Effector memory CD4-positive, alpha-beta T cell (primary cell): Measurements from ENCODE around the gene TM4SF20.

Experiments
- DNase-seq, 3 donors: peaks; one replicate each; pipeline ENCODE4 v3.0.0-alpha.2; 2020
- H3K27ac ChIP-seq: 2 replicates; pipeline ENCODE4 v1.7.0; 2013; ENCODE audit warnings: mild to moderate bottlenecking, low read length, moderate library complexity; ENCODE audit not compliant: insufficient read depth, poor library complexity, severe bottlenecking
- H3K27me3 ChIP-seq: replicated peaks from 2 replicates; pipeline ENCODE4 v1.7.0; 2013; ENCODE audit warnings: mild to moderate bottlenecking, low read length; ENCODE audit not compliant: insufficient read depth, control insufficient read depth, poor library complexity, severe bottlenecking
- H3K36me3 ChIP-seq: 2 replicates; pipeline ENCODE4 v1.7.0; 2013; ENCODE audit warnings: mild to moderate bottlenecking, low read length, moderate library complexity; ENCODE audit not compliant: control insufficient read depth, insufficient read depth
- H3K4me1 ChIP-seq: 2 replicates; pipeline ENCODE4 v1.7.0; 2013; ENCODE audit warnings: low read length, mild to moderate bottlenecking; ENCODE audit not compliant: control insufficient read depth, insufficient read depth, poor library complexity, severe bottlenecking
- H3K4me3 ChIP-seq: 2 replicates; pipeline ENCODE4 v1.7.0; 2013; ENCODE audit warnings: low read length, low read depth, mild to moderate bottlenecking; ENCODE audit not compliant: insufficient read depth, poor library complexity, severe bottlenecking
- H3K9me3 ChIP-seq: 2 replicates; pipeline ENCODE4 v1.7.0; 2013; ENCODE audit warnings: mild to moderate bottlenecking, low read length, moderate library complexity; ENCODE audit not compliant: control insufficient read depth
- total RNA-seq, 3 donors: gene quantifications; one replicate each; lab custom pipeline; 2026; lab: John Stamatoyannopoulos, UW

The TM4SF20 gene, protein sequence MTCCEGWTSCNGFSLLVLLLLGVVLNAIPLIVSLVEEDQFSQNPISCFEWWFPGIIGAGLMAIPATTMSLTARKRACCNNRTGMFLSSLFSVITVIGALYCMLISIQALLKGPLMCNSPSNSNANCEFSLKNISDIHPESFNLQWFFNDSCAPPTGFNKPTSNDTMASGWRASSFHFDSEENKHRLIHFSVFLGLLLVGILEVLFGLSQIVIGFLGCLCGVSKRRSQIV
- total RNA-seq, result 0 reads per million in 3 donors

DNA sequence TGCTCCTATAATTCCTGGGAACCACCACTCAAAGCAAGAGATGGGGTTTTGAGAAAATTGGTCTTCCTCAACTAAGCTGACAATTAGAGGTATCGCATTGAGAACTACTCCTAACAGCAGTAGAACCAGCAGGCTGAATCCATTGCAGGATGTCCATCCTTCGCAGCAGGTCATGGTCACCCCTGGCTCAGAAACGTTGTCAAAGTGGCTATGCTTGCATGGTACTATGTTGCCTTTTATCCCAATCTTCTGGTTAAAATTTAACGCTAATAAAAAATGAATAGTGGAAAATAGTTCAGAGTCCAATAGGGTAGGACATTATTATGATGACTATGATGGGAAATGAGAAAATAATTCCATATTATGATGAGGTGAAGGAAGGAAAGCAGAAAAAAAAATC is at the start of gene TM4SF20:
TSS of gene TM4SF20 (minus strand) at position 212 of the 400 bp plus-strand sequence. CDS start at position 174, 38 bp downstream.
- DNase-seq, result no peak
- no peaks in the 10 kb centered on the region for H3K4me1 ChIP-seq
- H3K9me3 ChIP-seq, result no peaks in the 10 kb centered on the region
- no peaks in the 10 kb centered on the region for H3K27me3 ChIP-seq
- no peaks in the 10 kb centered on the region for H3K36me3 ChIP-seq
- H3K4me3 ChIP-seq, result no peak within 1 kb of the TSS
- no peak within 1 kb of the TSS for H3K27ac ChIP-seq

DNA sequence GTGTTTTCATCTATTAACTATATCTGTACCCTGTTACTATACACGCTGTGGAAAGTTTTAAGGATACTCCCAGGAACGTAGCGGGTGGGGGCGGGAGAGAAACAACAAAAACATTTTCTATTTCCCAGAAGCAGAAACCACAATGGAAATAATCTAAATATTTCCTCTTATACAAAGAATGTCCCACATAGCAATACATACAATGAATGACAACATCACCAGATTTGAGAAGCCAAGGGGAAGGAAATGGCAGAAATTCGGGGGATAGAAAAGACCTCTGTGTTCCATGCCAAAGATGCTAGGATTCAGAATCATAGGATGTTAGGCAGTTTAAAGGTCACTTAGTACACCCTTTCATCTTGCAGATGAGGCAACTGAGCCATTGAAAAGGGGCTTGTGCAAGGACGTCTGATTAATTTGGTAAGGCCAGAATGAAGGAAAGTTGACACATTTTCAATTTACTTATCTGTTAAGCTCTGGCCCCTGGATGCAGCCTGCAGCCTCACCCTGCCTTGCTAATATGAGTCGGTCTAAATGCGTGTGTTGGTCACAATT is 49.7 kb upstream of the TM4SF20 start:
- H3K36me3 ChIP-seq, result no peaks in the 10 kb centered on the region
- H3K9me3 ChIP-seq, result peaks cover 3% of the 10 kb centered on the region
- DNase-seq, result no peak
- H3K4me3 ChIP-seq, result no peak overlapping the region
- H3K27ac ChIP-seq, result no peak overlapping the region
- H3K4me1 ChIP-seq, result no peaks in the 10 kb centered on the region
- H3K27me3 ChIP-seq, result no peaks in the 10 kb centered on the region

DNA sequence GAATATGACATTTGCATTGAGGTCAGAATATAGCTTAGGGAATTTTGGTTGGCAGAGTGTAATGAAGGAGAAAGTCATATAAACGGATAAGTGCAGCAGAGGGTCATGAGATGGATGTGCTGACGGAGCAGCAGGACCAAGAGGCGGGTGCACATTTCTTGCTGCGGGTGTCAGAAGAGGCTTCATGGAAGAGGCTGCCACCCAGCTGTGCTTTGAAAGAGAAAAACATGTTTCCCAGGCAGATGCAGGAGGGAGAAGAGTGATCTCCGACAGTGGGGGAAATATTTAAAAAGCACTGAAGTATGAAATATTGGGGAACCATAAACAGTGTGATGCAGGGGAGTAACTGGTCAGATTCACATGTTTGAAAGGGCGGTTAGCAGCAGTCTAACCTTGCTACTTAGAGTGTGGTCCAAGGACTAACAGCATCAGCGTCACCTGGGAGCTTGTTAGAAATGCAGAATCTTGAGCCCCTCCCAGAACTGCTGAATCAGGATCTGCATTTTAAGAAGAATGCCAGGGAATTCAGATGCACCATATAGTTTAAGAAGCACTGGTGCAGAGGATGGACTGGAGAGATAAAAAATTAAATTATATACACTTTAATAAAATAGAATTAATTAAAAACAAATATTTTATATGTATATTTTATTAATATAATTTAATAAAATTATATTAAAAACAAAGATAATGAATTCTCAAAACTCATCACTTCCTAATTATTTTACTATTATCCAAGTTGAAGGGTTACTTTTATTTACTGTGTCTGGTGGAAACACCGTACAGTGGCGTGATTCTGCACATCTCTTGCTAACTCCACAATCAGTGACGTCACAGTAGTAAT is 44.8 kb upstream of the TM4SF20 start:
- Histone ChIP-seq H3K9me3 (no peaks in the 10 kb centered on the region), H3K27me3 (no peaks in the 10 kb centered on the region), H3K4me1 (no peaks in the 10 kb centered on the region), H3K36me3 (no peaks in the 10 kb centered on the region), H3K27ac (no peak overlapping the region), H3K4me3 (no peak overlapping the region)
- DNase-seq, result no peak

DNA sequence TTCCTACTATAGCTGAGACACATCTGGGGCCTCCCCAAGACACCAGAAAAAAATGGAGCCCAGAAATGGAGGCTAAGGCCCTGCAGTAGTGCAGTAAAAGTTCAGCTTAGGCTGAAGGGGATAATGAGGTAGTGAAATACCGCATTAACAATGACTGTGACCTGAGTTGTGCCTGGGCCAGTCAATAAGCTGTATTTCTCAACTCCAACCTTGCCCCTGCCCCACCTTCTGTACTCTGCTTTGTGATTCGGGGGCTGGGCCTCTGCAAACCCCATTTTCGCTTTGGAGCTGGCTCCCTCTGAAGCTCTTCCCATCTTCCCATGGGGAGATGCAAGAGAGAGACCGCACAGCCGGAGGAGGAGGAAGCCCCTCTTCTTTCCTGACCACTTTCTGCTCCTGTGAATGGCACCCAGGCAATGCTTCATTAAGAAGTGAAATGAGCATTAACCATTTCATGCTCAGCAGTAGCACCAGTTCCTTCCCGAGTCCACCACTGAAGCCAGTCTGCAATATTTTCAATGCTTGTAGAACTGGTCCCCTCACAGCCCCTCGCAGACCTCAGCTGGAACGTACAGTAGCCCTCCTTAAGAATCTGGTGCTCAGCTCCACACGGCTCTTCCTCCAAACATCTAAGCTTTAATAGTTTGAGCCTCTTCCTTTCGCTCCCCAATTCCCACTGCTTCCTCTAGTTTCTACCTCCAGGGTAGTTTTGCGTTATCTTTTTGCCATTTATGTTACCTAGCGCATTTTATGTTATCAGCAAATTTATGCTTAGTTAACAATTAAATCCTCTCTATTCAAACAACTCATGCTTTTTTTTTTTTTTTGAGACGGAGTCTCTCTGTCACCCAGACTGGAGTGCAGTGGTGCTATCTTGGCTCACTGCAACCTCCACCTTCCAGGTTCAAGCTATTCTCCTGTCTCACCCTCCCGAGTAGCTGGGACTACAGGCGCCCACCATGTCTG is 41.3 kb upstream of the TM4SF20 start:
- no peak overlapping the region for H3K27ac ChIP-seq
- no peaks in the 10 kb centered on the region for H3K9me3 ChIP-seq

DNA sequence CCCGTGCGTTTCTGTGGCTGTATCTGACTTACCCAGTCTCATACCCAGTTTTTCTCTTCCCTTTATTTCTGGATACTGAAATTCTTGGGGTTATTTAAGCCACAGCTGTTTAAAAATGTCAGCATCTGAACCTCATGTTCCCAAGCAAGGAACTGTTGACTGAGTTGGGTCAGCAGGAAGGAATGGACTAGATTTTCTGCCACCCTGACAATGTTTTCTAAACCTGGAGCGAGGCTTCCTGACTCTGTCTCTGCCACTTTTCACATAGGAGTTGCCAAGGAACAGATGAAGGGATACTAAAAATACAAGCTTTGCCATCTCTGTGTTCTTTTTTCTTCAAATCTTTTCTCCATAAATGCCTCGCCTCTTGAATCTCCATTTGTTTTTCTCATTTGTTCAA is 37.6 kb upstream of the TM4SF20 start:
- Histone ChIP-seq H3K4me1 (no peaks in the 10 kb centered on the region), H3K27me3 (no peaks in the 10 kb centered on the region), H3K36me3 (no peaks in the 10 kb centered on the region), H3K9me3 (no peaks in the 10 kb centered on the region), H3K27ac (no peak overlapping the region), H3K4me3 (no peak overlapping the region)
- no peak for DNase-seq

More for the DNA sequence above, 41.3 kb upstream of the TM4SF20 start:
- Histone ChIP-seq H3K4me1 (no peaks in the 10 kb centered on the region), H3K36me3 (no peaks in the 10 kb centered on the region), H3K27me3 (no peaks in the 10 kb centered on the region), H3K4me3 (no peak overlapping the region)
- DNase-seq, result no peak

DNA sequence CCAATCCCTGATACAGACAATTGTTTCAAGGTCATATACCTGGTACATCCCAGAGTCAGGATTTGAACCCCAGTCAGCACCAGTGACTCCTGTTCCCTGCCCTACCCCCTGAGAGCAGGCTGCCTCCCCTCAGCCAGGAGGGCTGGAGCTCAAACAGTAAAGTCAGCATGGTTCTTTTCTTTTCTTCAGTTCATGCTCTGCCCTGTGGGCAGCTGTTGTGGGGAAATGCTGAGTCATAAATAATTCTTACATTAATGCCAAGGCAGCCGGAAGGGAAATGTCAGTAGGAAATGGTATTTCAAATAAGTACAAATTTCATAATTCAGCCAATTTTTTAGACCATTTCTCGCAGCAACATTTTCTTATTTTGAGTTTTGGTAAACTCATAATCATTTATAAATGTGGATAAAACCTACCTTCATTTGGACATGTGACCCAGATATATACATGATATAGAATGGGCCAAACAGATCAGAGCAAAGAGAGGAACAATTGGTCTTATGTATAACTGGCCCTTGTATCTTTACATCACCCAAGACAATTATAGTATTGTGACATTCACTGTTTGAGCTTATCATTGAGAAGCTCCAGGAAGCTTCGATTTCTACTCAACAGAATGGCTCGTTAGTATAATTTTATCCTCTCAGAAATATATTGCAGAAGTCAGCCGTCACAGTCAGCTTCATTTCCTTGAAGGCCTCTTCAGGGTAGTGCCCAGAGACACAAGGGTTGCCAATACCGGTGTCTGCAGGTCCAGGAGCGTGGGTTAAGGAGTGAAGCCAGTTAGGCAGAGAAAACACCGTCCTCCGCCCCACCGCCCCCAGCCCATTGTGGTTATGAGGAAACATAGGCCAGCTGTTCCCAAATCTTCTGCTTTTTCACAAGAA is 36.7 kb upstream of the TM4SF20 start:
- Histone ChIP-seq H3K36me3 (no peaks in the 10 kb centered on the region), H3K27ac (no peak overlapping the region), H3K4me1 (no peaks in the 10 kb centered on the region), H3K9me3 (no peaks in the 10 kb centered on the region), H3K27me3 (no peaks in the 10 kb centered on the region), H3K4me3 (no peak overlapping the region)
- no peak for DNase-seq

DNA sequence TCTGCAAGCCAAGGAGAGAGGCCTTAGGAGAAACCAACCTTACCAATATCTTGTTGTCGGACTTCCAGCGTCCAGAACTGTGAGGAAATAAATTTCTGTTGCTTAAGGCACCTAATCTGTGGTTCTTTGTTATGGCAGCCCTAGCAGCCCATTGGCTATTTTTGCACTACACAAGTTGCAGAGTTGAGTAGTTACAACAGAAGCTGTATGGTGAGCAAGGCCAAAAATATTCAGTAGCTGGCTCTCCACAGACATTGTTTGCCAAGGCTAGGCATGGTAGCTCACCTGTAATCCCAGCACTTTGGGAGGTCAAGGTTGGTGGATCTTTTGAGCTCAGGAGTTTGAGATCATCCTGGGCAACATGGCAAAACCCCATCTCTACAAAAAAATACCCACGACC is 35.7 kb upstream of the TM4SF20 start:
- Histone ChIP-seq H3K4me1 (no peaks in the 10 kb centered on the region), H3K4me3 (no peak overlapping the region), H3K27ac (no peak overlapping the region), H3K9me3 (no peaks in the 10 kb centered on the region), H3K36me3 (no peaks in the 10 kb centered on the region), H3K27me3 (no peaks in the 10 kb centered on the region)
- DNase-seq, result no peak

DNA sequence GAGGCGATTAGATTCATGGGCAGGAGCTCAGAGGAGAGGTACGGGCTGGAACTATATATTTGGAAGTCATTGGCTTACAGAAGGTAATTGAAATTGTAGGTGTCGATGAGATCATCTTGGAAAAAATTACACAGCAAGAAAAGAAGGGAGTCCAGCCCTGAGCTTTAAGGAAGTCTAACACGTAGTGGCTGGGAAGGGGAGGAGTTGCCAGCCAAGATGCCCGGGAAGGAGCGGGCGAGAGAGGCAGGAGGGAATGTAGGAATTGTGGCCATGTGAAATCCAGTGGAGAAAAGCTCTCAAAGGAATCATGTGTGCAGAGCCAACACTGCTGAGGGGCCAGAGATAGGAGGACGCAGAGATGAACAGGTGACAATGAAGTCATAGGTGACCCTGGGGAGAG is 34.3 kb upstream of the TM4SF20 start:
- H3K4me1 ChIP-seq, result no peaks in the 10 kb centered on the region
- DNase-seq, result no peak
- H3K27ac ChIP-seq, result no peak overlapping the region
- no peaks in the 10 kb centered on the region for H3K36me3 ChIP-seq
- no peaks in the 10 kb centered on the region for H3K27me3 ChIP-seq
- H3K9me3 ChIP-seq, result no peaks in the 10 kb centered on the region
- H3K4me3 ChIP-seq, result no peak overlapping the region

DNA sequence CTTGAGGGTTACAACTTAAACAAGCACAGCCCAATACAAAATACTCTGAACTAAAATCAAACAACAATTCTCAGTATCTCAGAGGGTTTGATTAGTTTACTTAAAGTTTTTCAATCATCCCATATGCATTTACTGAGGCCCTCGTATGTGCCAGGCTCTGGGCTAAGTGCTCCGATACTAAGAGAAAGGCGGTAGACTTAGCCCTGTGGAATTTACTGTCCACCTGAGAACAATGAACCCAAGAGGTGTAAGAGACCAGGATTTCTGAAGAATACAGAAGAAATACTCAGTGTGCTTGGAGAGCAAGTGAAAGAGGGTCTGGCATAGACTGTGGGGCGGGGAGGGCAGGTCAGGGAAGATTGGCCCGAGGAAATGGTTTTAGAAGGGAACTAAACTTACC is 33.8 kb upstream of the TM4SF20 start:
- no peak for DNase-seq
- H3K4me1 ChIP-seq, result no peaks in the 10 kb centered on the region
- no peaks in the 10 kb centered on the region for H3K27me3 ChIP-seq

More for the DNA sequence above, 33.8 kb upstream of the TM4SF20 start:
- Histone ChIP-seq H3K4me3 (no peak overlapping the region), H3K9me3 (no peaks in the 10 kb centered on the region), H3K36me3 (no peaks in the 10 kb centered on the region), H3K27ac (no peak overlapping the region)
